GM23338 (cell line): ENCODE measurements around the gene LYST. TPM values are rescaled to one million over a fixed set of nuclear protein-coding genes. Genes with fewer than 3 reads are reported as not detected.

Experiments used
- ATAC-seq: fragments of 200-7000 bp; cut with Tn5 transposase; 3 replicates; pipeline ENCODE4 v1.9.1; 2020
- DNase-seq: peaks from one replicate; pipeline ENCODE4 v3.0.0-alpha.2; 2015; ENCODE audit warnings: low spot score
- H2AFZ ChIP-seq: fragments of 200-600 bp; sonication (generic); 2 replicates; pipeline ENCODE4 v1.8.0; 2016; ENCODE audit warnings: antibody characterized with exemption, mild to moderate bottlenecking, moderate library complexity
- H3F3A ChIP-seq: fragments of 200-600 bp; sonication (generic); replicated peaks from 2 replicates; pipeline ENCODE4 v1.8.0; 2017; ENCODE audit warnings: antibody characterized with exemption, mixed run types, low read depth
- H3K27ac ChIP-seq: fragments of 200-600 bp; sonication (generic); 2 replicates; pipeline ENCODE4 v1.6.1; 2016; ENCODE audit warnings: low read depth
- H3K27me3 ChIP-seq: fragments of 200-600 bp; sonication (generic); 2 replicates; pipeline ENCODE4 v1.8.0; 2016; ENCODE audit warnings: mild to moderate bottlenecking, mixed run types, moderate library complexity; ENCODE audit not compliant: insufficient read depth
- H3K36me3 ChIP-seq: fragments of 200-600 bp; sonication (generic); 2 replicates; pipeline ENCODE4 v1.8.0; 2016; ENCODE audit warnings: mild to moderate bottlenecking; ENCODE audit not compliant: insufficient read depth
- H3K4me1 ChIP-seq: fragments of 200-600 bp; sonication (generic); 2 replicates; pipeline ENCODE4 v1.8.0; 2016; ENCODE audit warnings: mild to moderate bottlenecking, moderate library complexity; ENCODE audit not compliant: insufficient read depth
- H3K4me2 ChIP-seq: fragments of 200-600 bp; sonication (generic); 2 replicates; pipeline ENCODE4 v1.7.1; 2017; ENCODE audit warnings: mixed run types
- H3K4me3 ChIP-seq: fragments of 200-600 bp; sonication (generic); 2 replicates; pipeline ENCODE4 v1.6.1; 2016; ENCODE audit warnings: mixed run types
- H3K79me2 ChIP-seq: fragments of 200-600 bp; sonication (generic); replicated peaks from 2 replicates; pipeline ENCODE4 v1.8.0; 2017; ENCODE audit warnings: mild to moderate bottlenecking; ENCODE audit not compliant: insufficient read depth
- H3K9me2 ChIP-seq: fragments of 200-600 bp; sonication (generic); 2 replicates; pipeline ENCODE4 v1.8.0; 2017; ENCODE audit not compliant: insufficient read depth
- H4K20me1 ChIP-seq: fragments of 200-600 bp; sonication (generic); replicated peaks from 2 replicates; pipeline ENCODE4 v1.8.0; 2017; ENCODE audit warnings: mild to moderate bottlenecking; ENCODE audit not compliant: insufficient read depth
- H3K27ac Mint-ChIP-seq: 2 replicates; pipeline ENCODE4 v1.8.0; 2020; ENCODE audit warnings: inconsistent platforms, mild to moderate bottlenecking, moderate library complexity, mixed read lengths
- H3K27me3 Mint-ChIP-seq: 3 replicates; pipeline ENCODE4 v1.8.0; 2022; ENCODE audit warnings: low read depth, mild to moderate bottlenecking, moderate library complexity, mixed read lengths, inconsistent platforms; ENCODE audit not compliant: insufficient read depth, poor library complexity
- H3K36me3 Mint-ChIP-seq: 3 replicates; pipeline ENCODE4 v1.8.0; 2021; ENCODE audit warnings: low read depth, mild to moderate bottlenecking, inconsistent platforms, moderate library complexity, mixed read lengths
- H3K4me1 Mint-ChIP-seq: 3 replicates; pipeline ENCODE4 v1.8.0; 2020; ENCODE audit warnings: mild to moderate bottlenecking, inconsistent platforms, mixed read lengths
- H3K4me3 Mint-ChIP-seq: 3 replicates; pipeline ENCODE4 v1.8.0; 2021; ENCODE audit warnings: moderate library complexity, mild to moderate bottlenecking, inconsistent platforms, mixed read lengths
- H3K9me3 Mint-ChIP-seq: 3 replicates; pipeline ENCODE4 v1.8.0; 2020; ENCODE audit warnings: moderate library complexity, mild to moderate bottlenecking, inconsistent platforms, mixed read lengths
- CTCF ChIP-seq, 2 experiments: fragments of 200-600 bp in 1 of 2; sonication (generic) in 1 of 2; conservative IDR thresholded peaks; 2 replicates each; pipeline versions ENCODE4 v1.5.1 to v1.6.1; 2016 to 2017; ENCODE audit warnings: antibody characterized with exemption in 2 of 2, low read depth in 2 of 2, mild to moderate bottlenecking in 2 of 2, moderate library complexity in 1 of 2
- ETS1 ChIP-seq: IDR thresholded peaks from 2 replicates; pipeline ENCODE4 v1.6.1; 2016; ENCODE audit warnings: antibody characterized with exemption
- EZH2phosphoT487 ChIP-seq: fragments of 200-600 bp; sonication (generic); IDR thresholded peaks from one replicate; pipeline ENCODE4 v1.8.1; 2018; ENCODE audit warnings: antibody characterized with exemption; ENCODE audit not compliant: unreplicated experiment
- JUNB ChIP-seq: IDR thresholded peaks from one replicate; pipeline ENCODE4 v1.6.1; 2016; ENCODE audit warnings: antibody characterized with exemption; ENCODE audit not compliant: unreplicated experiment
- NANOG ChIP-seq: IDR thresholded peaks from 2 replicates; pipeline ENCODE4 v1.6.1; 2016; ENCODE audit warnings: antibody characterized with exemption, borderline replicate concordance
- POLR2AphosphoS5 ChIP-seq: IDR thresholded peaks from 2 replicates; pipeline ENCODE4 v1.6.1; 2016; ENCODE audit warnings: antibody characterized with exemption, low read depth
- REST ChIP-seq: IDR thresholded peaks from one replicate; pipeline ENCODE4 v1.6.1; 2018; ENCODE audit warnings: antibody characterized with exemption; ENCODE audit not compliant: unreplicated experiment
- STAT1 ChIP-seq: IDR thresholded peaks from one replicate; pipeline ENCODE4 v1.6.1; 2016; ENCODE audit warnings: antibody characterized with exemption; ENCODE audit not compliant: unreplicated experiment
- ZNF114 ChIP-seq: fragments of 250-450 bp; sonication (Bioruptor Pico); IDR thresholded peaks from 2 replicates; pipeline ENCODE4 v1.5.0; 2020; ENCODE audit warnings: mild to moderate bottlenecking, moderate library complexity
- ZNF331 ChIP-seq: fragments of 250-450 bp; sonication (Bioruptor Pico); IDR thresholded peaks from 2 replicates; pipeline ENCODE4 v1.5.0; 2020; ENCODE audit warnings: low read depth, mild to moderate bottlenecking, moderate library complexity
- polyA plus RNA-seq: library from polyadenylated mRNA; unstranded; fragments of >200 nt; fragmentation: Nextera tagmentation; extraction: Ambion mirVana; gene quantifications from 2 replicates; pipeline ENCODE4 v1.2.1, GENCODE V29; 2016
- total RNA-seq: library from RNA; depleted of rRNA; stranded (reverse); fragments of >200 nt; shearing (Covaris generic); gene quantifications from 2 replicates; pipeline ENCODE4 v1.2.3, GENCODE V29; 2014

Gene LYST
- total and polyA plus RNA-seq, 2 experiments from 2014 or later = 0.21 to 1.0 TPM

- TF ChIP-seq CTCF (conservative IDR thresholded peaks at IDR 0.05; ENCODE audit: low read depth in 2 of 2) = no peak
- no peak for TF ChIP-seq ETS1
- TF ChIP-seq JUNB = no peak
- no peak for TF ChIP-seq POLR2AphosphoS5
Observed at GRCh38 chr1:235657747-235658526, 208.8 kb downstream of the LYST start (continued).

GRCh38 chr1:235657269-235657668 lies 209.4 kb downstream of the LYST start:
- H3K27me3 ChIP-seq = peaks cover 7% of the 10 kb centered on the region; the same call in 1 of the 2 replicates
- peaks cover 7% of the 10 kb centered on the region for H3K27me3 Mint-ChIP-seq
- no peaks in the 10 kb centered on the region for H3K36me3 Mint-ChIP-seq
- no peak overlapping the region for H3K4me3 Mint-ChIP-seq
- no peaks in the 10 kb centered on the region for H4K20me1 ChIP-seq
- H3K9me2 ChIP-seq = no peaks in the 10 kb centered on the region
- no peaks in the 10 kb centered on the region; the same call in 1 of the 2 replicates for H3F3A ChIP-seq
- H3K27ac ChIP-seq = no peak overlapping the region
- H3K9me3 Mint-ChIP-seq = no peaks in the 10 kb centered on the region
- no peak for DNase-seq
- H2AFZ ChIP-seq = peak overlapping the region; percentile 19; the same call in 1 of the 2 replicates
- no peak overlapping the region for H3K4me2 ChIP-seq
- peaks cover 21% of the 10 kb centered on the region for H3K4me1 Mint-ChIP-seq
- H3K4me3 ChIP-seq = no peak overlapping the region
- no peak for ATAC-seq
- no peaks in the 10 kb centered on the region for H3K79me2 ChIP-seq
- no peak overlapping the region for H3K27ac Mint-ChIP-seq
- peaks cover 21% of the 10 kb centered on the region for H3K4me1 ChIP-seq
- no peaks in the 10 kb centered on the region for H3K36me3 ChIP-seq
- TF ChIP-seq ZNF114 (CRISPR knock-in tag) = no peak
- no peak for TF ChIP-seq NANOG
- no peak for TF ChIP-seq EZH2phosphoT487
- TF ChIP-seq ZNF331 (CRISPR knock-in tag) = no peak
- TF ChIP-seq REST = no peak
- TF ChIP-seq STAT1 = no peak
- no peak for TF ChIP-seq POLR2AphosphoS5
- no peak for TF ChIP-seq CTCF (conservative IDR thresholded peaks at IDR 0.05; ENCODE audit: low read depth in 2 of 2)
- no peak for TF ChIP-seq ETS1
- no peak for TF ChIP-seq JUNB
